VCaP (cell line): Measurements from ENCODE around the gene NUP93.
"Not testable (repeated sequence)": the region's sequence is repeated elsewhere in the genome, so short reads cannot be mapped to it uniquely, and the experiment has no call there.

Experiments used
- H3K27ac ChIP-seq: fragments of 450-650 bp; 2 replicates; pipeline ENCODE4 v1.5.1; 2017
- TF ChIP-seq, protein P1 (sequence below): fragments of 450-650 bp; conservative IDR thresholded peaks from 2 replicates; pipeline ENCODE4 v1.5.1; 2017; ENCODE audit warnings: mild to moderate bottlenecking, moderate library complexity

The NUP93 gene

DNA sequence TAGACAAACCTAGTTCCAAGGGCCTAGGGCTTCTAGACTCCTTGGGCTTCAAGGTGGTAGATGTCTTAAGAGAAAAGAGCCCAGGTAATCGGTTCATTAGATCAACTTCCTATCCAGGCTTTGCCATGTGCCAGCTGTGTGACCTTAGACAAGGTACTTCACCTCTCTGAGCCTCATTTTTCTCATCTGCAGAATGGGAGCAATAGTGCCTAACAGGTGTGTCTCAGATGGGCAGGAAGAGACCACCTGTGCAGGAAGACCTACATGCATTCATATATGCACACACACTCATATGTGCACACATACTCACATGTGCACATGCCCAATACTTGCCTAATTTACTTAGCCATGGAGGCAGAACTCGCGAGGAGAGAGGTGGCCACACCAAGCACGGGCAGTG is 150.8 kb downstream of the NUP93 start:
- no peak overlapping the region for H3K27ac ChIP-seq
- TF ChIP-seq, protein P1, sequence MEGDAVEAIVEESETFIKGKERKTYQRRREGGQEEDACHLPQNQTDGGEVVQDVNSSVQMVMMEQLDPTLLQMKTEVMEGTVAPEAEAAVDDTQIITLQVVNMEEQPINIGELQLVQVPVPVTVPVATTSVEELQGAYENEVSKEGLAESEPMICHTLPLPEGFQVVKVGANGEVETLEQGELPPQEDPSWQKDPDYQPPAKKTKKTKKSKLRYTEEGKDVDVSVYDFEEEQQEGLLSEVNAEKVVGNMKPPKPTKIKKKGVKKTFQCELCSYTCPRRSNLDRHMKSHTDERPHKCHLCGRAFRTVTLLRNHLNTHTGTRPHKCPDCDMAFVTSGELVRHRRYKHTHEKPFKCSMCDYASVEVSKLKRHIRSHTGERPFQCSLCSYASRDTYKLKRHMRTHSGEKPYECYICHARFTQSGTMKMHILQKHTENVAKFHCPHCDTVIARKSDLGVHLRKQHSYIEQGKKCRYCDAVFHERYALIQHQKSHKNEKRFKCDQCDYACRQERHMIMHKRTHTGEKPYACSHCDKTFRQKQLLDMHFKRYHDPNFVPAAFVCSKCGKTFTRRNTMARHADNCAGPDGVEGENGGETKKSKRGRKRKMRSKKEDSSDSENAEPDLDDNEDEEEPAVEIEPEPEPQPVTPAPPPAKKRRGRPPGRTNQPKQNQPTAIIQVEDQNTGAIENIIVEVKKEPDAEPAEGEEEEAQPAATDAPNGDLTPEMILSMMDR: no peak

GRCh38 chr16:56882077-56882800 is 152.3 kb downstream of the NUP93 start:
- H3K27ac ChIP-seq: no peak overlapping the region
- TF ChIP-seq, protein P1: no peak

- no peak overlapping the region for H3K27ac ChIP-seq
- TF ChIP-seq, protein P1: no peak
These were observed 153.7 kb downstream of the NUP93 start for GRCh38 chr16:56883586-56883985.

- H3K27ac ChIP-seq: no peak overlapping the region
- TF ChIP-seq, protein P1: no peak
These were observed 154.2 kb downstream of the NUP93 start for GRCh38 chr16:56884026-56884582.

DNA sequence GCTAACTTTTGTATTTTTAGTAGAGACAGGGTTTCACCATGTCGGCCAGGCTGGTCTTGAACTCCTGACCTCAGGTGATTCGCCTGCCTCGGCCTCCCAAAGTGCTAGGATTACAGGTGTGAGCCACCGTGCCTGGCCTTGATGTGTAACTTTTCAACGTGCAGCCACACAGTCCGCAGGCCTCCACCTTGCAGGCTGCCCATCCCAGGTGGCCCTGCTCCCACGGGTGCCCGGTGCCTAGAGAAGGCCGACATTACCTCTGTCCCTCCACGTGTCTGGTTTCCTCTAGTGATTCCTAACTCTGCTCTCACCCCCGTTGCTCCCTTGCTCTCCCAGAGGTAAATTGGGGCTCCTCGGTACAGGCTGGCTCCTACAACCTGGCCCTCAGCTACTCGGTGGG is 155.0 kb downstream of the NUP93 start:
- not testable (repeated sequence) for H3K27ac ChIP-seq

- TF ChIP-seq, protein P1: no peak
These were observed 155.7 kb downstream of the NUP93 start for GRCh38 chr16:56885446-56886162.

DNA sequence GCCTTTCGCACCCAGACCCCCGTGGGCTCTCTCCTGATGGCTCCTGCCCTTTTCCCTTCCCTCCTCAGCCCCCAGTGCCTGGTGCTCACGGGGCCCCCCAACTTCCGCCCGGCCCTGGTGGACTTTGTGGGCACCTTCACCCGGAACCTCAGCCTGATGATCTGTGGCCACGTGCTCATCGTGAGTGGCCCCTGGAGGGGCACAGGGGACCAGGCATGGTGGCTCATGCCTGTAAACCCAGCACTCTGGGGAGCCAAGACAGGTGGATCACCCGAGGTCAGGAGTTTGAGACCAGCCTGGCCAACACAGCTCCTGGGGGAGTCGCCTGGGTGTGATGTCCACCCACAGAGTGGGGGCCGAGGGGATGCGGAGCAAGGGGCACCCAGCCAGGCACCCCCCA is 156.4 kb downstream of the NUP93 start:
- TF ChIP-seq, protein P1: no peak

More at GRCh38 chr16:56885446-56886162, 155.7 kb downstream of the NUP93 start:
- H3K27ac ChIP-seq: no peak overlapping the region

GRCh38 chr16:56886826-56887225 is 156.9 kb downstream of the NUP93 start:
- H3K27ac ChIP-seq: no peak overlapping the region
- TF ChIP-seq, protein P1: no peak

More for the DNA sequence above, 156.4 kb downstream of the NUP93 start:
- no peak overlapping the region for H3K27ac ChIP-seq
